ENCODE measurements around the gene DGKE. TPM values are rescaled to one million over a fixed set of nuclear protein-coding genes. Genes with fewer than 3 reads are reported as not detected.

The DGKE gene
- polyA plus RNA-seq, 1 donor from 2014 or later: 16.6 TPM

DNA sequence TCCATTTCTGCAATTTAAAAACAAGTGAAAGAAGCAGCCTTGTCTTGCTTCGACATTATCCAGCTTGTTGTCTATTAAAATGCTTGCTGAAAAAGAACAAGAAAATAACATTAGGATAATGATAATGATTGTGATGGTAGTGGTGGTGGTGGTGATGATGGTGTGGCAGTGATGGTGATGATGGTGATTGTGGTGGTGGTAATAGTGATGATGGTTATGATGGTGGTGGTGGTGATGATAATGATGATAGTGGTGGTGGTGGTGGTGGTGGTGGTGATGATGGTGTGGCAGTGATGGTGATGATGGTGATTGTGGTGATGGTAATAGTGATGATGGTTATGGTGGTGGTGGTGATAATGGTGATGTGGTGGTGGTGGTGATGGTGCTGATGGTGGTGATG lies 41.7 kb upstream of the DGKE start:
- H3K4me2 ChIP-seq (ENCODE audit: low read length): no peak overlapping the region
- no peak overlapping the region for H2AFZ ChIP-seq (ENCODE audit: low read depth, low read length)
- no peaks in the 10 kb centered on the region for H4K20me1 ChIP-seq (ENCODE audit: insufficient read depth)
- H3K36me3 ChIP-seq (ENCODE audit: insufficient read depth, low read length): no peaks in the 10 kb centered on the region
- no peak overlapping the region for H3K27ac ChIP-seq (ENCODE audit: low read length)
- no peaks in the 10 kb centered on the region for H3F3A ChIP-seq (ENCODE audit: insufficient read depth, low read length, poor library complexity, severe bottlenecking)
- TF ChIP-seq RAD21 (conservative IDR thresholded peaks at IDR 0.05) (no peak), POLR2AphosphoS5 (IDR thresholded peaks at IDR 0.05) (no peak), EP300 (conservative IDR thresholded peaks at IDR 0.05; ENCODE audit: poor library complexity, severe bottlenecking) (no peak), REST (IDR thresholded peaks at IDR 0.05; ENCODE audit: borderline replicate concordance) (no peak), TAF1 (IDR thresholded peaks at IDR 0.05; ENCODE audit: low read depth) (no peak), SMC3 (conservative IDR thresholded peaks at IDR 0.05; ENCODE audit: poor library complexity) (no peak), MXI1 (conservative IDR thresholded peaks at IDR 0.05; ENCODE audit: poor library complexity, severe bottlenecking) (no peak), EZH2 (IDR thresholded peaks at IDR 0.05; ENCODE audit: borderline replicate concordance, insufficient read depth, low read length, poor library complexity, severe bottlenecking) (no peak)
- TF ChIP-seq, protein P1, sequence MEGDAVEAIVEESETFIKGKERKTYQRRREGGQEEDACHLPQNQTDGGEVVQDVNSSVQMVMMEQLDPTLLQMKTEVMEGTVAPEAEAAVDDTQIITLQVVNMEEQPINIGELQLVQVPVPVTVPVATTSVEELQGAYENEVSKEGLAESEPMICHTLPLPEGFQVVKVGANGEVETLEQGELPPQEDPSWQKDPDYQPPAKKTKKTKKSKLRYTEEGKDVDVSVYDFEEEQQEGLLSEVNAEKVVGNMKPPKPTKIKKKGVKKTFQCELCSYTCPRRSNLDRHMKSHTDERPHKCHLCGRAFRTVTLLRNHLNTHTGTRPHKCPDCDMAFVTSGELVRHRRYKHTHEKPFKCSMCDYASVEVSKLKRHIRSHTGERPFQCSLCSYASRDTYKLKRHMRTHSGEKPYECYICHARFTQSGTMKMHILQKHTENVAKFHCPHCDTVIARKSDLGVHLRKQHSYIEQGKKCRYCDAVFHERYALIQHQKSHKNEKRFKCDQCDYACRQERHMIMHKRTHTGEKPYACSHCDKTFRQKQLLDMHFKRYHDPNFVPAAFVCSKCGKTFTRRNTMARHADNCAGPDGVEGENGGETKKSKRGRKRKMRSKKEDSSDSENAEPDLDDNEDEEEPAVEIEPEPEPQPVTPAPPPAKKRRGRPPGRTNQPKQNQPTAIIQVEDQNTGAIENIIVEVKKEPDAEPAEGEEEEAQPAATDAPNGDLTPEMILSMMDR (IDR thresholded peaks at IDR 0.05; ENCODE audit: poor library complexity, severe bottlenecking): no peak
- no peaks in the 10 kb centered on the region for H3K9me3 ChIP-seq (ENCODE audit: low read length)
- H3K79me2 ChIP-seq (replicated peaks; ENCODE audit: insufficient read depth, low read length): no peaks in the 10 kb centered on the region
- H3K9me2 ChIP-seq (ENCODE audit: insufficient read depth, low read length): no peaks in the 10 kb centered on the region
- no peaks in the 10 kb centered on the region for H3K27me3 ChIP-seq (ENCODE audit: insufficient read depth, low read depth, low read length)
- H3K4me3 ChIP-seq (ENCODE audit: low read length): no peak overlapping the region
- no peak overlapping the region for H3K9ac ChIP-seq (ENCODE audit: low read length)

GRCh38 chr17:56793531-56793930 lies 40.4 kb upstream of the DGKE start:
- Histone ChIP-seq H3K4me2 (ENCODE audit: low read length) (no peak overlapping the region), H3K4me3 (ENCODE audit: low read length) (no peak overlapping the region), H3K79me2 (replicated peaks; ENCODE audit: insufficient read depth, low read length) (no peaks in the 10 kb centered on the region), H3K36me3 (ENCODE audit: insufficient read depth, low read length) (no peaks in the 10 kb centered on the region), H2AFZ (ENCODE audit: low read depth, low read length) (no peak overlapping the region), H3K9me2 (ENCODE audit: insufficient read depth, low read length) (no peaks in the 10 kb centered on the region), H3K27ac (ENCODE audit: low read length) (no peak overlapping the region), H3K27me3 (ENCODE audit: insufficient read depth, low read depth, low read length) (no peaks in the 10 kb centered on the region), H4K20me1 (ENCODE audit: insufficient read depth) (no peaks in the 10 kb centered on the region), H3F3A (ENCODE audit: insufficient read depth, low read length, poor library complexity, severe bottlenecking) (no peaks in the 10 kb centered on the region), H3K9me3 (ENCODE audit: low read length) (no peaks in the 10 kb centered on the region), H3K9ac (ENCODE audit: low read length) (no peak overlapping the region)
- no peak for TF ChIP-seq EP300 (conservative IDR thresholded peaks at IDR 0.05; ENCODE audit: poor library complexity, severe bottlenecking)
- no peak for TF ChIP-seq RAD21 (conservative IDR thresholded peaks at IDR 0.05)
- no peak for TF ChIP-seq EZH2 (IDR thresholded peaks at IDR 0.05; ENCODE audit: borderline replicate concordance, insufficient read depth, low read length, poor library complexity, severe bottlenecking)
- no peak for TF ChIP-seq MXI1 (conservative IDR thresholded peaks at IDR 0.05; ENCODE audit: poor library complexity, severe bottlenecking)
- no peak for TF ChIP-seq SMC3 (conservative IDR thresholded peaks at IDR 0.05; ENCODE audit: poor library complexity)
- TF ChIP-seq POLR2AphosphoS5 (IDR thresholded peaks at IDR 0.05): no peak
- TF ChIP-seq TAF1 (IDR thresholded peaks at IDR 0.05; ENCODE audit: low read depth): no peak
- TF ChIP-seq, protein P1 (IDR thresholded peaks at IDR 0.05; ENCODE audit: poor library complexity, severe bottlenecking): no peak
- no peak for TF ChIP-seq REST (IDR thresholded peaks at IDR 0.05; ENCODE audit: borderline replicate concordance)

Measured in neural cell (in vitro differentiated cells).